ENCODE results near the gene CRELD1.
"Not testable (repeated sequence)": the region's sequence is repeated elsewhere in the genome, so short reads cannot be mapped to it uniquely, and the experiment has no call there.

Gene CRELD1

GRCh38 chr3:9935966-9936510 lies 2.4 kb downstream of the CRELD1 start:
- DNase-seq = no peak

GRCh38 chr3:9937486-9938238 lies 4.0 kb downstream of the CRELD1 start:
- DNase-seq = no peak

GRCh38 chr3:9938966-9939365 lies 5.3 kb downstream of the CRELD1 start:
- DNase-seq = no peak

GRCh38 chr3:9939906-9940305 lies 6.3 kb downstream of the CRELD1 start:
- not testable (repeated sequence) for DNase-seq

- no peak for DNase-seq
These were observed 7.1 kb downstream of the CRELD1 start for GRCh38 chr3:9940746-9941145.

- DNase-seq = no peak
These were observed 8.5 kb downstream of the CRELD1 start for GRCh38 chr3:9942164-9942563.

- no peak for DNase-seq
These were observed 9.5 kb downstream of the CRELD1 start for GRCh38 chr3:9942934-9943690.

GRCh38 chr3:9944271-9944670 lies 10.6 kb downstream of the CRELD1 start:
- DNase-seq = no peak

GRCh38 chr3:9945358-9945757 lies 11.7 kb downstream of the CRELD1 start:
- DNase-seq = no peak

- DNase-seq = peak in 1 of 2 experiments; percentile 5
These were observed 12.7 kb downstream of the CRELD1 start for GRCh38 chr3:9946112-9947024.

- DNase-seq = peak in 1 of 2 experiments; percentile 25
These were observed 13.7 kb downstream of the CRELD1 start for GRCh38 chr3:9947025-9947995.

- DNase-seq = no peak
These were observed 15.0 kb downstream of the CRELD1 start for GRCh38 chr3:9948586-9948985.

- no peak for DNase-seq
These were observed 15.5 kb downstream of the CRELD1 start for GRCh38 chr3:9949115-9949514.

- DNase-seq = no peak
These were observed 16.0 kb downstream of the CRELD1 start for GRCh38 chr3:9949626-9950025.

GRCh38 chr3:9951126-9951525 lies 17.5 kb downstream of the CRELD1 start:
- DNase-seq = no peak

- no peak for DNase-seq
These were observed 17.9 kb downstream of the CRELD1 start for GRCh38 chr3:9951598-9951961.

GRCh38 chr3:9951962-9952805 lies 18.6 kb downstream of the CRELD1 start, which contains the start of gene PRRT3:
TSS of gene PRRT3 (minus strand) at chr3:9952408. CDS start at chr3:9950115, 2,293 bp downstream.
- DNase-seq = no peak

GRCh38 chr3:9955067-9955502 lies 21.5 kb downstream of the CRELD1 start:
- no peak for DNase-seq

GRCh38 chr3:9955611-9956352 lies 22.1 kb downstream of the CRELD1 start:
- no peak for DNase-seq

- DNase-seq = no peak
These were observed 23.6 kb downstream of the CRELD1 start for GRCh38 chr3:9957214-9957613.

All from cerebellar nuclear complex (tissue), 1 donor.